SK-N-SH (cell line): ENCODE data around the gene SNX11. TPM values are rescaled to one million over a fixed set of nuclear protein-coding genes. Genes with fewer than 3 reads are reported as not detected.

Experiments used
- CTCF ChIA-PET: fragments of 300-600, 350-600 bp; formaldehyde crosslinking; extraction: SDS; loops from one replicate; lab custom pipeline; 2021; lab: Yijun Ruan, JAX
- POLR2A ChIA-PET: fragments of 350-600 bp; sonication (Branson Sonifier 250); formaldehyde crosslinking; extraction: SDS; loops from one replicate; lab custom pipeline; 2020; ENCODE audit warnings: antibody characterized with exemption, inconsistent platforms; lab: Yijun Ruan, JAX
- DNase-seq: peaks from one replicate; pipeline ENCODE4 v3.0.0; 2012
- H2AFZ ChIP-seq: fragments of 200-600 bp; sonication (generic); 2 replicates; pipeline ENCODE4 v1.8.1; 2016; ENCODE audit warnings: antibody characterized with exemption, mild to moderate bottlenecking, low read depth
- H3F3A ChIP-seq: fragments of 200-600 bp; sonication (generic); replicated peaks from 2 replicates; pipeline ENCODE3; 2016; ENCODE audit warnings: antibody characterized with exemption, mild to moderate bottlenecking; ENCODE audit not compliant: insufficient read depth
- H3K27ac ChIP-seq, 2 experiments: fragments of 200-500 bp in 1 of 2; fragments of 200-600 bp in 1 of 2; sonication (Bioruptor generic) in 1 of 2; sonication (generic), shearing (Covaris generic) in 1 of 2; 2 replicates each; pipeline versions ENCODE4 v1.5.1 to v1.6.1; 2014 to 2016; ENCODE audit warnings: low read depth in 2 of 2, inconsistent platforms in 1 of 2, low read length in 1 of 2, mild to moderate bottlenecking in 1 of 2, mixed read lengths in 1 of 2
- H3K27me3 ChIP-seq: fragments of 200-600 bp; sonication (generic), shearing (Covaris generic); 2 replicates; pipeline ENCODE4 v1.6.1; 2016; ENCODE audit warnings: mixed run types; ENCODE audit not compliant: insufficient read depth
- H3K36me3 ChIP-seq, 2 experiments: fragments of 200-500 bp in 1 of 2; fragments of 200-600 bp in 1 of 2; sonication (Bioruptor generic) in 1 of 2; sonication (generic) in 1 of 2; replicated peaks in 1 of 2; 2 replicates each; pipeline versions ENCODE3 to v1.5.1; 2014 to 2016; ENCODE audit warnings: low read length in 1 of 2, mild to moderate bottlenecking in 1 of 2; ENCODE audit not compliant: insufficient read depth in 2 of 2, control insufficient read depth in 1 of 2
- H3K4me1 ChIP-seq, 2 experiments: fragments of 200-500 bp in 1 of 2; fragments of 200-600 bp in 1 of 2; sonication (Bioruptor generic) in 1 of 2; sonication (generic), shearing (Covaris generic) in 1 of 2; 2 replicates each; pipeline versions ENCODE4 v1.5.1 to v1.6.1; 2014 to 2016; ENCODE audit warnings: low read depth in 1 of 2, low read length in 1 of 2, mixed run types in 1 of 2; ENCODE audit not compliant: insufficient read depth in 2 of 2, control insufficient read depth in 1 of 2
- H3K4me2 ChIP-seq: fragments of 200-600 bp; sonication (generic), shearing (Covaris generic); 2 replicates; pipeline ENCODE4 v1.6.1; 2017; ENCODE audit warnings: mixed run types
- H3K4me3 ChIP-seq, 2 experiments: fragments of 200-500 bp in 1 of 2; fragments of 200-600 bp in 1 of 2; sonication (Bioruptor generic) in 1 of 2; sonication (generic), shearing (Covaris generic) in 1 of 2; 2 replicates each; pipeline versions ENCODE4 v1.5.1 to v1.8.1; 2014 to 2016; ENCODE audit warnings: low read depth in 2 of 2, inconsistent platforms in 1 of 2, low read length in 1 of 2, mild to moderate bottlenecking in 1 of 2, mixed read lengths in 1 of 2, moderate library complexity in 1 of 2
- H3K79me2 ChIP-seq: fragments of 200-600 bp; sonication (generic); 2 replicates; pipeline ENCODE4 v1.8.1; 2017; ENCODE audit warnings: mild to moderate bottlenecking; ENCODE audit not compliant: insufficient read depth
- H3K9ac ChIP-seq: fragments of 200-600 bp; sonication (generic); 2 replicates; pipeline ENCODE4 v1.6.1; 2017; ENCODE audit warnings: mixed run types
- H3K9me2 ChIP-seq: fragments of 200-600 bp; sonication (generic); 2 replicates; pipeline ENCODE4 v1.6.1; 2017; ENCODE audit warnings: mixed run types
- H3K9me3 ChIP-seq: fragments of 200-600 bp; sonication (generic); 2 replicates; pipeline ENCODE4 v1.6.1; 2017; ENCODE audit warnings: mixed run types, mild to moderate bottlenecking, moderate library complexity
- H4K20me1 ChIP-seq: fragments of 200-600 bp; sonication (generic); 2 replicates; pipeline ENCODE4 v1.6.1; 2017; ENCODE audit warnings: mild to moderate bottlenecking, mixed run types; ENCODE audit not compliant: insufficient read depth
- EP300 ChIP-seq, 2 experiments: IDR thresholded peaks; 2 replicates each; pipeline versions ENCODE4 v1.4.0 to v1.6.1; 2012; ENCODE audit warnings: borderline replicate concordance in 1 of 2, low read depth in 1 of 2, low read length in 1 of 2
- GATA2 ChIP-seq: sonication (generic); formaldehyde crosslinking; IDR thresholded peaks from 2 replicates; pipeline ENCODE4 v1.5.0; 2020; ENCODE audit warnings: mild to moderate bottlenecking, missing genetic modification reagents
- JUND ChIP-seq: IDR thresholded peaks from 2 replicates; pipeline ENCODE4 v1.4.0; 2012
- MXI1 ChIP-seq: IDR thresholded peaks from 2 replicates; pipeline ENCODE4 v1.6.1; 2012; ENCODE audit warnings: mild to moderate bottlenecking, low read depth, low read length, improper control_type of control experiment
- NFIC ChIP-seq: IDR thresholded peaks from 2 replicates; pipeline ENCODE4 v1.4.0; 2012; ENCODE audit warnings: borderline replicate concordance
- NRF1 ChIP-seq: IDR thresholded peaks from 2 replicates; pipeline ENCODE4 v1.6.1; 2012; ENCODE audit warnings: low read depth, mild to moderate bottlenecking, low read length
- POLR2AphosphoS5 ChIP-seq: IDR thresholded peaks from 2 replicates; pipeline ENCODE4 v1.6.1; 2012; ENCODE audit warnings: low read depth, low read length
- RXRA ChIP-seq: IDR thresholded peaks from 2 replicates; pipeline ENCODE4 v1.4.0; 2012; ENCODE audit warnings: low read depth, mild to moderate bottlenecking, borderline replicate concordance
- SIN3A ChIP-seq: IDR thresholded peaks from 2 replicates; pipeline ENCODE4 v1.6.1; 2012; ENCODE audit warnings: low read depth, mild to moderate bottlenecking, low read length, moderate library complexity, borderline replicate concordance
- SMC3 ChIP-seq: IDR thresholded peaks from 2 replicates; pipeline ENCODE4 v1.6.1; 2012; ENCODE audit warnings: low read depth, low read length, improper control_type of control experiment
- TAF1 ChIP-seq: IDR thresholded peaks from 2 replicates; pipeline ENCODE4 v1.6.1; 2012; ENCODE audit warnings: low read depth, mild to moderate bottlenecking, low read length, moderate library complexity, borderline replicate concordance
- TEAD4 ChIP-seq: IDR thresholded peaks from 2 replicates; pipeline ENCODE4 v1.4.0; 2012; ENCODE audit warnings: mild to moderate bottlenecking, borderline replicate concordance; ENCODE audit not compliant: insufficient read depth
- USF1 ChIP-seq: IDR thresholded peaks from 2 replicates; pipeline ENCODE4 v1.4.0; 2012; ENCODE audit warnings: low read depth, borderline replicate concordance
- YY1 ChIP-seq: IDR thresholded peaks from 2 replicates; pipeline ENCODE4 v1.4.0; 2012; ENCODE audit warnings: low read depth, mild to moderate bottlenecking
- ZBTB33 ChIP-seq: IDR thresholded peaks from 2 replicates; pipeline ENCODE4 v1.4.0; 2012; ENCODE audit warnings: low read depth, borderline replicate concordance
- WGBS: methylation state at CpG from one replicate; pipeline ENCODE4 v1.1.6; 2017; ENCODE audit warnings: low lambda C conversion rate; 5-methylcytosine and 5-hydroxymethylcytosine counted together
- polyA plus RNA-seq, 3 experiments: library from polyadenylated mRNA; depleted of rRNA; stranded (reverse); fragments of >200 nt; gene quantifications; 2 replicates each; pipeline ENCODE4 v1.2.3, GENCODE V29; 2012
- TF ChIP-seq, protein P1 (sequence below): IDR thresholded peaks from 2 replicates; pipeline ENCODE4; 2012

Gene SNX11
- polyA plus RNA-seq, 1 of the 3 experiments (the other 2 are of a cell fraction) = 19.0 TPM

GRCh38 chr17:48149787-48150463, 42.4 kb downstream of the SNX11 start:
- no peaks in the 10 kb centered on the region for H3K79me2 ChIP-seq
- H3F3A ChIP-seq = no peaks in the 10 kb centered on the region
- H3K9ac ChIP-seq = no peak overlapping the region
- WGBS = 34% methylated on average over 4 of the region's 4 CpGs
- CTCF ChIA-PET = interaction anchor here (0.8 to 4.3 kb wide), 10 partner anchors 18 to 469 kb away, joined by 3 to 38 read pairs (median 3); no protein-coding TSS in a partner anchor
- no peaks in the 10 kb centered on the region for H3K36me3 ChIP-seq
- POLR2A ChIA-PET = interaction anchor here (1.7 kb wide), 1 partner anchor 102 kb away, joined by 7 read pairs; the partner anchor contains the start of gene NFE2L1
- H3K27me3 ChIP-seq = peaks cover 96% of the 10 kb centered on the region
- H3K4me2 ChIP-seq = no peak overlapping the region
- DNase-seq = no peak
- peaks cover 4 to 15% of the 10 kb centered on the region in 2 experiments; a peak in 3 of 4 replicates for H3K4me1 ChIP-seq
- no peaks in the 10 kb centered on the region for H4K20me1 ChIP-seq
- H3K27ac ChIP-seq = no peak overlapping the region
- H3K4me3 ChIP-seq = no peak overlapping the region
- H2AFZ ChIP-seq = no peak overlapping the region
- no peaks in the 10 kb centered on the region for H3K9me3 ChIP-seq
- H3K9me2 ChIP-seq = no peaks in the 10 kb centered on the region
- no peak for TF ChIP-seq TAF1
- no peak for TF ChIP-seq USF1
- TF ChIP-seq TEAD4 = no peak
- no peak for TF ChIP-seq SMC3
- no peak for TF ChIP-seq SIN3A
- TF ChIP-seq ZBTB33 = no peak
- no peak for TF ChIP-seq RXRA
- TF ChIP-seq NRF1 = no peak
- no peak for TF ChIP-seq POLR2AphosphoS5
- TF ChIP-seq, protein P1, sequence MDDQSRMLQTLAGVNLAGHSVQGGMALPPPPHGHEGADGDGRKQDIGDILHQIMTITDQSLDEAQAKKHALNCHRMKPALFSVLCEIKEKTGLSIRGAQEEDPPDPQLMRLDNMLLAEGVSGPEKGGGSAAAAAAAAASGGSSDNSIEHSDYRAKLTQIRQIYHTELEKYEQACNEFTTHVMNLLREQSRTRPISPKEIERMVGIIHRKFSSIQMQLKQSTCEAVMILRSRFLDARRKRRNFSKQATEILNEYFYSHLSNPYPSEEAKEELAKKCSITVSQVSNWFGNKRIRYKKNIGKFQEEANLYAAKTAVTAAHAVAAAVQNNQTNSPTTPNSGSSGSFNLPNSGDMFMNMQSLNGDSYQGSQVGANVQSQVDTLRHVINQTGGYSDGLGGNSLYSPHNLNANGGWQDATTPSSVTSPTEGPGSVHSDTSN = no peak
- TF ChIP-seq NFIC = no peak
- no peak for TF ChIP-seq JUND
- TF ChIP-seq MXI1 = no peak
- no peak for TF ChIP-seq GATA2
- no peak for TF ChIP-seq EP300 (IDR thresholded peaks at IDR 0.05; ENCODE audit: borderline replicate concordance in 1 of 2, low read depth in 1 of 2, low read length in 1 of 2)
- no peak for TF ChIP-seq YY1
